ENCODE results near the gene LRRN2. TPM values are rescaled to one million over a fixed set of nuclear protein-coding genes. Genes with fewer than 3 reads are reported as not detected.
A peak's percentile ranks its signal among the peaks of the same experiment; 100 is the strongest.
"Not testable (repeated sequence)": the region's sequence is repeated elsewhere in the genome, so short reads cannot be mapped to it uniquely, and the experiment has no call there.

The LRRN2 gene
- total and polyA plus RNA-seq, 7 donors, result 2.5 to 14.7 (median 4.9) TPM

DNA sequence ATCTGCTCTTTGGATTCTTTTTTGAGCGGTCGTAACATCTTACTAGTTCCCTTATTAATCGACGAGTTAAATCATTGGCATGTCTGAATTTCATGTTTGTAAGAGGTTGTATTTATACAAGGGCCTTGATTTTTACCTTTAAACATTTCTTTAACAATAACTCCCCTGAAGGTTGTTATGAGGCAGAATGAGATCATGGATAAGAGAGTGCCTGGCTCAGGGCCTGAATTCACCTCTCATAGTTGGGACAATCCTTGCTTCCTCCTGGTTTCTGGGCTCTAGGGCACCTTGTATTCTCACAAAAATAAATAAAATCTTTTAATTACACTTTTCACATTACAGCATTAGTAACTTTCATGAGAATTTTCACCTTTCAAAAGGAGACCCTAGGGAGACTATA lies 113.9 kb downstream of the LRRN2 start:
- H3K27ac ChIP-seq, result no peak overlapping the region
- H3K4me1 ChIP-seq, result peaks cover 0 to 17% (median 12%) of the 10 kb centered on the region in 4 donors
- no peaks in the 10 kb centered on the region for H3K36me3 ChIP-seq
- no peak for TF ChIP-seq POLR2A (IDR thresholded peaks at IDR 0.05)
- TF ChIP-seq EP300 (IDR thresholded peaks at IDR 0.05), result no peak
- TF ChIP-seq, protein P1, sequence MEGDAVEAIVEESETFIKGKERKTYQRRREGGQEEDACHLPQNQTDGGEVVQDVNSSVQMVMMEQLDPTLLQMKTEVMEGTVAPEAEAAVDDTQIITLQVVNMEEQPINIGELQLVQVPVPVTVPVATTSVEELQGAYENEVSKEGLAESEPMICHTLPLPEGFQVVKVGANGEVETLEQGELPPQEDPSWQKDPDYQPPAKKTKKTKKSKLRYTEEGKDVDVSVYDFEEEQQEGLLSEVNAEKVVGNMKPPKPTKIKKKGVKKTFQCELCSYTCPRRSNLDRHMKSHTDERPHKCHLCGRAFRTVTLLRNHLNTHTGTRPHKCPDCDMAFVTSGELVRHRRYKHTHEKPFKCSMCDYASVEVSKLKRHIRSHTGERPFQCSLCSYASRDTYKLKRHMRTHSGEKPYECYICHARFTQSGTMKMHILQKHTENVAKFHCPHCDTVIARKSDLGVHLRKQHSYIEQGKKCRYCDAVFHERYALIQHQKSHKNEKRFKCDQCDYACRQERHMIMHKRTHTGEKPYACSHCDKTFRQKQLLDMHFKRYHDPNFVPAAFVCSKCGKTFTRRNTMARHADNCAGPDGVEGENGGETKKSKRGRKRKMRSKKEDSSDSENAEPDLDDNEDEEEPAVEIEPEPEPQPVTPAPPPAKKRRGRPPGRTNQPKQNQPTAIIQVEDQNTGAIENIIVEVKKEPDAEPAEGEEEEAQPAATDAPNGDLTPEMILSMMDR (IDR thresholded peaks at IDR 0.05), result no peak
- TF ChIP-seq POLR2AphosphoS5 (IDR thresholded peaks at IDR 0.05), result no peak
- DNase-seq, result no peak
- no peaks in the 10 kb centered on the region for H3K27me3 ChIP-seq
- intact Hi-C loops (cut with DNase I), result no loop called here
- no peaks in the 10 kb centered on the region for H3K9me3 ChIP-seq
- H3K4me3 ChIP-seq, result no peak overlapping the region
- WGBS, 2 donors, result 97% methylated on average over 4 of the region's 4 CpGs

DNA sequence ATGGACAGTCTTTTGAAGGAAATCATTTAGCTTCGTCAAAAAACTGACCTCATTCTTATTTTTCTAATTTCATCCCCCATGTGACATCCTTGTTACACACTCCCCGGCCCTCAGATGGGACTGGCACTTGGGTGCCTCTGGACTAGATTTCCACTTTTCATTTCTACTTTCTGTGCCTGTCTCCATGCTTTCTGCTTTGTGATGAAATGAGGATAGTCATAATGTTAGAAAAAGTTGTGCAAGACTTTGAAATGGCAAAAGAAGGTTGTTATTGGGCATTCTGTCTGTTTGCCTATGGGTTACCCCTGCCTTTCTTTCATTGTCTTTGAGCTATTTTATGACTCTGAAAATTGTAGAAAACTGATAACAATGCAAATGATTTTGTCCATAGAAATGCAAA lies 114.4 kb downstream of the LRRN2 start:
- no peaks in the 10 kb centered on the region for H3K27me3 ChIP-seq
- WGBS, 2 donors, result 96 to 97% methylated on average over 2 of the region's 2 CpGs
- no peaks in the 10 kb centered on the region for H3K36me3 ChIP-seq
- intact Hi-C loops (cut with DNase I), result no loop called here
- H3K4me1 ChIP-seq, result peaks cover 0 to 17% (median 12%) of the 10 kb centered on the region in 4 donors
- TF ChIP-seq POLR2A (IDR thresholded peaks at IDR 0.05) (no peak), EP300 (IDR thresholded peaks at IDR 0.05) (no peak), POLR2AphosphoS5 (IDR thresholded peaks at IDR 0.05) (no peak)
- TF ChIP-seq, protein P1 (IDR thresholded peaks at IDR 0.05), result no peak
- no peaks in the 10 kb centered on the region for H3K9me3 ChIP-seq
- no peak overlapping the region for H3K27ac ChIP-seq
- H3K4me3 ChIP-seq, result no peak overlapping the region
- no peak for DNase-seq

DNA sequence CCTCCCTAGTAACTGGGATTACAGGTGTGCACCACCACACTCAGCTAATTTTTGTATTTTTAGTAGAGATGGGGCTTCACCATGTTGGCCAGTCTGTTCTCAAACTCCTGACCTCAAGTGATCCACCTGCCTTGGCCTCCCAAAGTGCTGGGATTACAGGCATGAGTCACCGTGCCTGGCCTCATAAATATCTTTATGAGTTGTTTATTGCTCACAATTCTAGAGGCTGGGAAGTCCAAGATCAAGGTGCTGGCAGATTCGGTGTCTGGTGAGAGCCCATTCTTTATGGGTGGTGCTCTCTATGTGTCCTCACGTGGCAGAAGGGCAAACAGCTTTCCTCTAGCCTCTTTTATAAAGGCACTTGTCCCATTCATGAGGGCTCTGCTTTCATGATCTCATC lies 115.5 kb downstream of the LRRN2 start:
- WGBS, 2 donors, result 13 to 40% methylated on average over 3 of the region's 3 CpGs
- peak overlapping the region in 1 of 4 donors; percentile 31 for H3K27ac ChIP-seq
- H3K9me3 ChIP-seq; intact Hi-C loops (cut with DNase I); H3K27me3 ChIP-seq; H3K4me3 ChIP-seq; H3K36me3 ChIP-seq; DNase-seq: not testable (repeated sequence)
- H3K4me1 ChIP-seq, result peaks cover 0 to 17% (median 12%) of the 10 kb centered on the region in 4 donors

- DNase-seq, result no peak
- no peak overlapping the region for H3K4me3 ChIP-seq
- no peaks in the 10 kb centered on the region for H3K9me3 ChIP-seq
- H3K27me3 ChIP-seq, result no peaks in the 10 kb centered on the region
- H3K27ac ChIP-seq, result peak overlapping the region in 2 of 4 donors; percentile 29 to 31
- intact Hi-C loops (cut with DNase I), result loop anchor here (5.0 kb wide), 3 partner anchors 118 to 373 kb away; partner anchors contain the start of gene LRRN2
- WGBS, 2 donors, result 83 to 87% methylated on average over 5 of the region's 5 CpGs
- no peaks in the 10 kb centered on the region for H3K36me3 ChIP-seq
- H3K4me1 ChIP-seq, result peaks cover 0 to 17% (median 12%) of the 10 kb centered on the region in 4 donors
- TF ChIP-seq EP300 (IDR thresholded peaks at IDR 0.05), result no peak
- TF ChIP-seq POLR2AphosphoS5 (IDR thresholded peaks at IDR 0.05), result no peak
- TF ChIP-seq POLR2A (IDR thresholded peaks at IDR 0.05), result no peak
- TF ChIP-seq, protein P1 (IDR thresholded peaks at IDR 0.05), result no peak
These were observed 116.1 kb downstream of the LRRN2 start for GRCh38 chr1:204569478-204569877.

DNA sequence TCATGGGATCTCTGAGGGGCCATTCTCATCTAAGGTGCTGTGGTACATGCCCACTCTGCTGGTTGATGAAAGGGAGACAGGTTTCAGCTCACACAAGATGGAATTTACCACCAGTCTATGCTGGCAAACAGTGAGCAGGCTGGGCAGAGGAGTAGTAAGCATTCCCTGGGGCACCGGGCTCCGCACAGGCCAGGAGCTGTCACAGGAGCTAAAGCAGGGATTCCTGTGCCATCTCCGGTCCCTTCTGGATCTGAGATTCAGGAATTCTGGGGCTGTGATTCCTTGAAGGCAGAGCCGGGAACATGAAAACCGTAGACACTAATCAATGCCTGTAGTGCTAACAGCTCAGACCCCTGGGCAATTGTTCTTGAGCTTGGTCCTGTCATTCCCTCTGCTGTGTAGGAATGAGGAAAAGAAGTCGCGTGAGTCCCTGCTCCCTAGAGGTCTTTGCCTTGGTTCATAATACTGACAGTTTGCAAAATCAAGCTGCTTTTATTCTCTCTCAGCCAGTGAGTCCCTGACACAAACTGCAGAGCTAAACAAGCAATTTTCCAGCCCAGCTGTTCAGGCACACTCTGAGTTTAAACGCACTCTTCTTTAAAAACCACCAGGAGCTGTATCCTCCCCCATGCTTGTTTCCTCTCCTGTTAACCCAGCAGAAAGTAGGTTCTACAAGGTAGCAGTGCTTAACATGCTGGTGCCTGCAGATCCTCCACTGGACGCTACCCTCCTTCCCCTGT lies 116.8 kb downstream of the LRRN2 start:
- Histone ChIP-seq H3K4me1 (peaks cover 0 to 17% (median 12%) of the 10 kb centered on the region in 4 donors), H3K27ac (peak overlapping the region in 2 of 4 donors; percentile 29 to 31), H3K27me3 (no peaks in the 10 kb centered on the region), H3K9me3 (no peaks in the 10 kb centered on the region), H3K36me3 (peaks cover 0 to under 1% (median 0%) of the 10 kb centered on the region in 4 donors), H3K4me3 (no peak overlapping the region)
- intact Hi-C loops (cut with DNase I), result loop anchor here (5.0 kb wide), 3 partner anchors 119 to 374 kb away; partner anchors contain the start of gene LRRN2
- TF ChIP-seq, protein P1 (IDR thresholded peaks at IDR 0.05), result peak in 1 of 4 experiments; percentile 2
- TF ChIP-seq EP300 (IDR thresholded peaks at IDR 0.05), result no peak
- 89% methylated on average over 9 of the region's 9 CpGs for WGBS, 2 donors
- no peak for DNase-seq

Small RNA genes lying within 50 kb of the gene (small RNA-seq; reads per million reads assigned to genes)
- gene RF00601 (0 reads per million in 3 donors), gene RNA5SP75 (0 reads per million in 3 donors)

Other genes starting within 250 kb of the LRRN2 start
- gene PIK3C2B, start 190.9 kb downstream of the LRRN2 start, total RNA-seq, result 10 to 100 TPM in 3 of 4 donors, 1 to 10 TPM in 1; 9.2 to 29.9 (median 16.0) TPM
- gene PIK3C2B, start 190.9 kb downstream of the LRRN2 start, polyA plus RNA-seq, result 10 to 100 TPM; 11.4 to 47.6 (median 17.1) TPM
- gene MDM4, start 169.3 kb downstream of the LRRN2 start, total RNA-seq, result 10 to 100 TPM; 48.2 to 82.0 (median 53.1) TPM
- gene MDM4, start 169.3 kb downstream of the LRRN2 start, polyA plus RNA-seq, result 10 to 100 TPM in 1 of 3 donors, 1 to 10 TPM in 2; 1.2 to 14.9 (median 1.8) TPM
- gene NFASC, start 185.1 kb upstream of the LRRN2 start, total RNA-seq, result 100 to 1,000 TPM in 1 of 4 donors, 10 to 100 TPM in 3; 17.6 to 105 (median 25.3) TPM
- 1 to 10 TPM in 2 of 3 donors, under 1 TPM in 1; 0.46 to 8.9 (median 1.2) TPM for gene NFASC, start 185.1 kb upstream of the LRRN2 start, polyA plus RNA-seq

Measured in sigmoid colon (tissue), 7 donors.